Neural cell (in vitro differentiated cells): ENCODE measurements around the gene URB2.

ENCODE experiments used
- EP300 ChIP-seq: fragments of 450-650 bp; conservative IDR thresholded peaks from 2 replicates; pipeline ENCODE4 v1.6.1; 2014; ENCODE audit warnings: antibody characterized with exemption, mild to moderate bottlenecking, moderate library complexity; ENCODE audit not compliant: poor library complexity, severe bottlenecking
- POLR2AphosphoS5 ChIP-seq: IDR thresholded peaks from 2 replicates; pipeline ENCODE4 v1.6.1; 2012
- RAD21 ChIP-seq: fragments of 450-650 bp; conservative IDR thresholded peaks from 2 replicates; pipeline ENCODE4 v1.6.1; 2014; ENCODE audit warnings: antibody characterized with exemption, mild to moderate bottlenecking, moderate library complexity
- TF ChIP-seq, protein P1 (sequence below): fragments of 450-650 bp; IDR thresholded peaks from 2 replicates; pipeline ENCODE4 v1.5.1; 2014; ENCODE audit warnings: antibody characterized with exemption, mild to moderate bottlenecking, moderate library complexity; ENCODE audit not compliant: poor library complexity, severe bottlenecking
- TF ChIP-seq, protein P2 (sequence below): IDR thresholded peaks from 2 replicates; pipeline ENCODE4 v1.6.1; 2012; ENCODE audit warnings: borderline replicate concordance

DNA sequence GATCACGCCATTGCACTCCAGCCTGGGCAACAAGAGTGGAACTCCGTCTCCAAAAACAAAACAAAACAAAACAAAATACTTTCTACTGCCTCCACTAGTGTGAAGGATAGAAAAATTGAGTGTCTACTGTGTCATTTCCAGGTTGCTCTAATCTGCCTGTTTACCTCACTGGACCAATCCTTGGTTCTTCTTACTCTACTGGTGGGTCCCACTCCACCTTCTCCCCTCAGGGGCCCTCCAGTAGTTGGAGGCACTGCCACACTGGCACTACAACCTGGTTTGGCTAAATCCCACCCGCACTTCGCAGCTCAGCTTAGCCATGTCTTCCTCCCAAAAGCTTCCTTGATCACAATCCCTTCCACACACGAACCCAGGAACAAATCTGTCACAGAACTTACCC, 2.8 kb upstream of the URB2 start:
- TF ChIP-seq, protein P1, sequence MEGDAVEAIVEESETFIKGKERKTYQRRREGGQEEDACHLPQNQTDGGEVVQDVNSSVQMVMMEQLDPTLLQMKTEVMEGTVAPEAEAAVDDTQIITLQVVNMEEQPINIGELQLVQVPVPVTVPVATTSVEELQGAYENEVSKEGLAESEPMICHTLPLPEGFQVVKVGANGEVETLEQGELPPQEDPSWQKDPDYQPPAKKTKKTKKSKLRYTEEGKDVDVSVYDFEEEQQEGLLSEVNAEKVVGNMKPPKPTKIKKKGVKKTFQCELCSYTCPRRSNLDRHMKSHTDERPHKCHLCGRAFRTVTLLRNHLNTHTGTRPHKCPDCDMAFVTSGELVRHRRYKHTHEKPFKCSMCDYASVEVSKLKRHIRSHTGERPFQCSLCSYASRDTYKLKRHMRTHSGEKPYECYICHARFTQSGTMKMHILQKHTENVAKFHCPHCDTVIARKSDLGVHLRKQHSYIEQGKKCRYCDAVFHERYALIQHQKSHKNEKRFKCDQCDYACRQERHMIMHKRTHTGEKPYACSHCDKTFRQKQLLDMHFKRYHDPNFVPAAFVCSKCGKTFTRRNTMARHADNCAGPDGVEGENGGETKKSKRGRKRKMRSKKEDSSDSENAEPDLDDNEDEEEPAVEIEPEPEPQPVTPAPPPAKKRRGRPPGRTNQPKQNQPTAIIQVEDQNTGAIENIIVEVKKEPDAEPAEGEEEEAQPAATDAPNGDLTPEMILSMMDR, result no peak
- TF ChIP-seq, protein P2, sequence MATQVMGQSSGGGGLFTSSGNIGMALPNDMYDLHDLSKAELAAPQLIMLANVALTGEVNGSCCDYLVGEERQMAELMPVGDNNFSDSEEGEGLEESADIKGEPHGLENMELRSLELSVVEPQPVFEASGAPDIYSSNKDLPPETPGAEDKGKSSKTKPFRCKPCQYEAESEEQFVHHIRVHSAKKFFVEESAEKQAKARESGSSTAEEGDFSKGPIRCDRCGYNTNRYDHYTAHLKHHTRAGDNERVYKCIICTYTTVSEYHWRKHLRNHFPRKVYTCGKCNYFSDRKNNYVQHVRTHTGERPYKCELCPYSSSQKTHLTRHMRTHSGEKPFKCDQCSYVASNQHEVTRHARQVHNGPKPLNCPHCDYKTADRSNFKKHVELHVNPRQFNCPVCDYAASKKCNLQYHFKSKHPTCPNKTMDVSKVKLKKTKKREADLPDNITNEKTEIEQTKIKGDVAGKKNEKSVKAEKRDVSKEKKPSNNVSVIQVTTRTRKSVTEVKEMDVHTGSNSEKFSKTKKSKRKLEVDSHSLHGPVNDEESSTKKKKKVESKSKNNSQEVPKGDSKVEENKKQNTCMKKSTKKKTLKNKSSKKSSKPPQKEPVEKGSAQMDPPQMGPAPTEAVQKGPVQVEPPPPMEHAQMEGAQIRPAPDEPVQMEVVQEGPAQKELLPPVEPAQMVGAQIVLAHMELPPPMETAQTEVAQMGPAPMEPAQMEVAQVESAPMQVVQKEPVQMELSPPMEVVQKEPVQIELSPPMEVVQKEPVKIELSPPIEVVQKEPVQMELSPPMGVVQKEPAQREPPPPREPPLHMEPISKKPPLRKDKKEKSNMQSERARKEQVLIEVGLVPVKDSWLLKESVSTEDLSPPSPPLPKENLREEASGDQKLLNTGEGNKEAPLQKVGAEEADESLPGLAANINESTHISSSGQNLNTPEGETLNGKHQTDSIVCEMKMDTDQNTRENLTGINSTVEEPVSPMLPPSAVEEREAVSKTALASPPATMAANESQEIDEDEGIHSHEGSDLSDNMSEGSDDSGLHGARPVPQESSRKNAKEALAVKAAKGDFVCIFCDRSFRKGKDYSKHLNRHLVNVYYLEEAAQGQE, result no peak
- no peak for TF ChIP-seq RAD21
- TF ChIP-seq EP300, result no peak
- TF ChIP-seq POLR2AphosphoS5, result no peak
